ENCODE data around the gene KLHDC8A. TPM values are rescaled to one million over a fixed set of nuclear protein-coding genes. Genes with fewer than 3 reads are reported as not detected.

KLHDC8A gene
- total RNA-seq, 1 experiment from 2014 or later, result 0.49 TPM

DNA sequence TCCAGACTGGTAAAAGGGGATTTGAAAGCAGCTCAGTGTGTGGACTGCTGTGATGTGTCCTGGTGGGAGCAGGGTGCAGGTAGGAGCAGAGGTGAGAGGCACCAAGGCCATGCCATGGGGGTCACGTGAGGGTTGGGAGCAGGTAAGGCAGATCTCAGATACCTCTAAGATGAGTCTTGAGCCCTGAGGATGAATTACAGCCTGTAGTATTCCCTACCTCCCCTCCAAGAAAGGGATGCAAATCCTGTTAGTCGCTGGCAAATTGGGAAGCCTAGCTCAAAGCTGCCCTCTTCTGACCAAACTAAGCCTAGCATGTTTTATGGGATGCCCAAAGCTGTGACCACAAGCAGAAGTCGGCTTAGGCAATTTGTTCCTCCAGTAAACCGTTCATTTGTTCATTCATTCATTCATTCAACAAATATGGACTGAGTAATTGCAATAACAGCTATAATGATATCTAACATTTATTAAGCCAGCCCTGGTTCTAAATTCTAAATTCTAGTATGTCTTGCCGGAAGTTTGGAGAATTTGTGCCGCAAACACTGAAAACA is 31.3 kb downstream of the KLHDC8A start:
- intact Hi-C loops (cut with micrococcal nuclease), result loop anchor here (1.0 to 5.0 kb wide), 2 partner anchors 52 to 338 kb away; no protein-coding TSS in a partner anchor
- H3K79me2 ChIP-seq (ENCODE audit: insufficient read depth, low read length), result peaks cover 10% of the 10 kb centered on the region; the same call in 1 of the 2 replicates
- no peak overlapping the region for H3K27ac ChIP-seq (ENCODE audit: low read depth, low read length)
- no peak overlapping the region for H3K4me2 ChIP-seq (ENCODE audit: low read length)
- TF ChIP-seq RAD21 (IDR thresholded peaks at IDR 0.05; ENCODE audit: low read depth) (peak; percentile 99), YY1 (IDR thresholded peaks at IDR 0.05; ENCODE audit: extremely low read depth, insufficient replicate concordance, low read depth, low read length) (no peak), CTCF (IDR thresholded peaks at IDR 0.05 in 2 of 3, conservative IDR thresholded peaks at IDR 0.05 in 1 of 3; ENCODE audit: borderline replicate concordance in 1 of 3, insufficient read depth in 1 of 3, low read depth in 2 of 3, low read length in 2 of 3) (peak; percentile 55 to 96 (median 63); a peak in 5 of 6 replicates)
- RAD21 ChIA-PET (ENCODE audit: low non-redundant PET in 1 of 2, low total read pairs in 2 of 2, uncharacterized antibody in 2 of 2, unreplicated experiment in 2 of 2), result interaction anchor here (0.6 to 3.7 kb wide), 8 partner anchors 10 to 96 kb away, joined by 3 to 60 read pairs (median 12); no protein-coding TSS in a partner anchor
- H3K27me3 ChIP-seq (ENCODE audit: insufficient read depth, low read length), result no peaks in the 10 kb centered on the region
- ATAC-seq, result peak; percentile 39
- BruUV-seq (replicated peaks), result no TSS peak
- peak; percentile 63 for DNase-seq (ENCODE audit: low read depth, low spot score)
- peaks cover 7 to 22% of the 10 kb centered on the region in 2 experiments; a peak in 3 of 4 replicates for H3K4me1 ChIP-seq (ENCODE audit: control insufficient read depth in 1 of 2, insufficient read depth in 2 of 2, low read length in 2 of 2)
- no peak overlapping the region for H3K4me3 ChIP-seq (replicated peaks in 1 of 2; ENCODE audit: low read depth in 1 of 2, low read length in 2 of 2)
- no peaks in the 10 kb centered on the region for H3K9me2 ChIP-seq (ENCODE audit: insufficient read depth)
- POLR2A ChIA-PET, result interaction anchor here (0.6 to 2.4 kb wide), 3 partner anchors 51 to 96 kb away, joined by 4 to 16 read pairs (median 6); no protein-coding TSS in a partner anchor
- CTCF ChIA-PET, result interaction anchor here (0.6 to 10.6 kb wide), 21 partner anchors 9 to 518 kb away, joined by 3 to 397 read pairs (median 5); no protein-coding TSS in a partner anchor
- H3K9ac ChIP-seq (ENCODE audit: low read length), result no peak overlapping the region
- H3K36me3 ChIP-seq (ENCODE audit: control insufficient read depth in 1 of 2, insufficient read depth in 2 of 2, low read length in 2 of 2), result no peaks in the 10 kb centered on the region
- no peak overlapping the region for H2AFZ ChIP-seq (ENCODE audit: low read depth, low read length, poor library complexity, severe bottlenecking)
- H4K20me1 ChIP-seq (ENCODE audit: insufficient read depth), result no peaks in the 10 kb centered on the region
- H3K9me3 ChIP-seq (ENCODE audit: control insufficient read depth in 1 of 2, insufficient read depth in 1 of 2, low read depth in 1 of 2, low read length in 2 of 2), result no peaks in the 10 kb centered on the region

DNA sequence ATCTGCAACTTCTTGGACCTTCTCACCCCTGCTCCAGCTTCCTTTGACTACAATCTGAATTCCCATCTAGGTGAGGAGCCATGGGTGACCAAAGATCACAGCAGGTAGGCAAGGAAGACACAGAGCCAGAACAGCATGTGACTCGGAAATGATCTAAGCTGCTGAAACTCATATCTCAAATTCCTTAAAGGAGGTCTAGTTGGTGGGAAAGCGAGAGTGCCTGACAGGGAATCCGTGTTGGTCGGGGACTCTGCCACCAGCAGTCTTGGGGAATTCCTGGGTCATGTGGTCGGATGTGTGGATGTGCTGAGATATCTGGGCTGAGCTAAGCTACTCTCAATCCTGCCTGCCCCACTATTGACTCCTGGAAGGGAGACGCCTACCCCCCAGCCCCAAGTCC is 31.9 kb downstream of the KLHDC8A start:
- H3K4me3 ChIP-seq (replicated peaks in 1 of 2; ENCODE audit: low read depth in 1 of 2, low read length in 2 of 2), result no peak overlapping the region
- ATAC-seq (no peak), DNase-seq (ENCODE audit: low read depth, low spot score) (no peak)
- no peak for TF ChIP-seq ZNF274 (IDR thresholded peaks at IDR 0.05; ENCODE audit: low read depth, low read length)
- POLR2A ChIA-PET, result interaction anchor here (1.9 to 2.4 kb wide), 2 partner anchors 50 to 54 kb away, joined by 6 to 16 read pairs; no protein-coding TSS in a partner anchor
- H4K20me1 ChIP-seq (ENCODE audit: insufficient read depth), result no peaks in the 10 kb centered on the region
- RAD21 ChIA-PET (ENCODE audit: low non-redundant PET in 1 of 2, low total read pairs in 2 of 2, uncharacterized antibody in 2 of 2, unreplicated experiment in 2 of 2), result interaction anchor here (1.0 to 3.7 kb wide), 7 partner anchors 11 to 68 kb away, joined by 3 to 60 read pairs (median 18); no protein-coding TSS in a partner anchor
- no peak overlapping the region for H3K4me2 ChIP-seq (ENCODE audit: low read length)
- intact Hi-C loops (cut with micrococcal nuclease), result loop anchor here (1.0 to 5.0 kb wide), 2 partner anchors 51 to 337 kb away; no protein-coding TSS in a partner anchor
- CTCF ChIA-PET, result interaction anchor here (1.1 to 10.6 kb wide), 17 partner anchors 10 to 518 kb away, joined by 3 to 397 read pairs (median 6); no protein-coding TSS in a partner anchor
- H3K9me2 ChIP-seq (ENCODE audit: insufficient read depth), result no peaks in the 10 kb centered on the region
- no peaks in the 10 kb centered on the region for H3K27me3 ChIP-seq (ENCODE audit: insufficient read depth, low read length)
- H3K9ac ChIP-seq (ENCODE audit: low read length), result no peak overlapping the region
- H3K27ac ChIP-seq (ENCODE audit: low read depth, low read length), result no peak overlapping the region
- H3K36me3 ChIP-seq (ENCODE audit: control insufficient read depth in 1 of 2, insufficient read depth in 2 of 2, low read length in 2 of 2), result no peaks in the 10 kb centered on the region
- peaks cover 11 to 28% of the 10 kb centered on the region in 2 experiments for H3K4me1 ChIP-seq (ENCODE audit: control insufficient read depth in 1 of 2, insufficient read depth in 2 of 2, low read length in 2 of 2)
- H2AFZ ChIP-seq (ENCODE audit: low read depth, low read length, poor library complexity, severe bottlenecking), result no peak overlapping the region
- no peaks in the 10 kb centered on the region for H3K9me3 ChIP-seq (ENCODE audit: control insufficient read depth in 1 of 2, insufficient read depth in 1 of 2, low read depth in 1 of 2, low read length in 2 of 2)
- no TSS peak for BruUV-seq (replicated peaks)
- peaks cover 13% of the 10 kb centered on the region; the same call in 1 of the 2 replicates for H3K79me2 ChIP-seq (ENCODE audit: insufficient read depth, low read length)
